Skeletal muscle cell (primary cell): Measurements from ENCODE around the gene MAL.
"Not testable (repeated sequence)": the region's sequence is repeated elsewhere in the genome, so short reads cannot be mapped to it uniquely, and the experiment has no call there.

Experiments used
- DNase-seq: peaks from one replicate; pipeline ENCODE4 v3.0.0-alpha.2; 2010; ENCODE audit warnings: low read depth
- H3K4me3 ChIP-seq: 2 replicates; pipeline ENCODE4 v1.5.1; 2011; ENCODE audit warnings: low read depth, mild to moderate bottlenecking, control low read depth, low read length, moderate library complexity

Gene MAL

GRCh38 chr2:95027369-95027720 lies 1.8 kb downstream of the MAL start:
- no peak for DNase-seq
- no peak overlapping the region for H3K4me3 ChIP-seq

GRCh38 chr2:95029898-95030341 lies 4.4 kb downstream of the MAL start:
- no peak overlapping the region for H3K4me3 ChIP-seq
- DNase-seq: no peak

GRCh38 chr2:95030496-95030895 lies 5.0 kb downstream of the MAL start:
- no peak overlapping the region for H3K4me3 ChIP-seq
- DNase-seq: no peak

GRCh38 chr2:95031076-95031725 lies 5.7 kb downstream of the MAL start:
- DNase-seq: no peak
- H3K4me3 ChIP-seq: no peak overlapping the region

GRCh38 chr2:95031726-95032116 lies 6.2 kb downstream of the MAL start:
- H3K4me3 ChIP-seq: no peak overlapping the region
- no peak for DNase-seq

- H3K4me3 ChIP-seq: no peak overlapping the region
- no peak for DNase-seq
These were observed 6.8 kb downstream of the MAL start for GRCh38 chr2:95032341-95032740.

- no peak overlapping the region for H3K4me3 ChIP-seq
- no peak for DNase-seq
These were observed 7.5 kb downstream of the MAL start for GRCh38 chr2:95032868-95033603.

GRCh38 chr2:95034221-95034620 lies 8.7 kb downstream of the MAL start:
- no peak overlapping the region for H3K4me3 ChIP-seq
- no peak for DNase-seq

- no peak overlapping the region for H3K4me3 ChIP-seq
- DNase-seq: no peak
These were observed 9.3 kb downstream of the MAL start for GRCh38 chr2:95034818-95035217.

GRCh38 chr2:95036596-95037383 lies 11.3 kb downstream of the MAL start:
- H3K4me3 ChIP-seq: no peak overlapping the region
- no peak for DNase-seq

- DNase-seq: no peak
- H3K4me3 ChIP-seq: no peak overlapping the region
These were observed 11.9 kb downstream of the MAL start for GRCh38 chr2:95037384-95037839.

GRCh38 chr2:95037841-95038585 lies 12.5 kb downstream of the MAL start:
- not testable (repeated sequence) for DNase-seq, H3K4me3 ChIP-seq

- no peak overlapping the region for H3K4me3 ChIP-seq
- no peak for DNase-seq
These were observed 13.3 kb downstream of the MAL start for GRCh38 chr2:95038635-95039298.

- no peak for DNase-seq
- H3K4me3 ChIP-seq: no peak overlapping the region
These were observed 13.9 kb downstream of the MAL start for GRCh38 chr2:95039363-95039762.

- no peak overlapping the region for H3K4me3 ChIP-seq
- no peak for DNase-seq
These were observed 14.5 kb downstream of the MAL start for GRCh38 chr2:95039978-95040377.

GRCh38 chr2:95040426-95040825 lies 14.9 kb downstream of the MAL start:
- no peak for DNase-seq
- no peak overlapping the region for H3K4me3 ChIP-seq

- no peak overlapping the region for H3K4me3 ChIP-seq
- DNase-seq: no peak
These were observed 15.7 kb downstream of the MAL start for GRCh38 chr2:95041060-95041823.

- H3K4me3 ChIP-seq: no peak overlapping the region
- DNase-seq: no peak
These were observed 16.4 kb downstream of the MAL start for GRCh38 chr2:95041824-95042442.
